HepG2 (cell line): Measurements from ENCODE around the gene GNG7. TPM values are rescaled to one million over a fixed set of nuclear protein-coding genes. Genes with fewer than 3 reads are reported as not detected.

ENCODE experiments used
- CBX2 ChIP-seq, 2 experiments: fragments of 200-600 bp in 1 of 2; sonication (generic); formaldehyde crosslinking in 1 of 2; IDR thresholded peaks; 2 replicates each; pipeline versions ENCODE4 v1.7.0 to v1.8.1; 2018 to 2022; ENCODE audit warnings: low read depth in 2 of 2, low read length in 1 of 2, mild to moderate bottlenecking in 1 of 2, missing genetic modification reagents in 1 of 2
- ELF3 ChIP-seq: IDR thresholded peaks from 2 replicates; pipeline ENCODE4 v1.6.1; 2016; ENCODE audit warnings: missing genetic modification reagents, missing compliant biosample characterization
- FOSL2 ChIP-seq: sonication (generic); formaldehyde crosslinking; IDR thresholded peaks from 2 replicates; pipeline ENCODE4 v1.4.0; 2020; ENCODE audit warnings: missing genetic modification reagents
- FOXM1 ChIP-seq: sonication (generic); formaldehyde crosslinking; IDR thresholded peaks from 2 replicates; pipeline ENCODE4 v1.5.0; 2020; ENCODE audit warnings: missing genetic modification reagents
- HMG20B ChIP-seq: conservative IDR thresholded peaks from 2 replicates; pipeline ENCODE4 v1.6.1; 2016; ENCODE audit warnings: missing genetic modification reagents, missing compliant biosample characterization
- HOXA5 ChIP-seq: sonication (generic); formaldehyde crosslinking; IDR thresholded peaks from 2 replicates; pipeline ENCODE4 v1.4.0; 2020; ENCODE audit warnings: missing genetic modification reagents
- IRF2 ChIP-seq: IDR thresholded peaks from 2 replicates; pipeline ENCODE4 v1.6.1; 2018; ENCODE audit warnings: missing genetic modification reagents, missing compliant biosample characterization
- MAF1 ChIP-seq: sonication (generic); formaldehyde crosslinking; IDR thresholded peaks from 2 replicates; pipeline ENCODE4 v1.5.0; 2020; ENCODE audit warnings: missing genetic modification reagents, borderline replicate concordance
- MAZ ChIP-seq, 2 experiments: sonication (generic) in 1 of 2; formaldehyde crosslinking in 1 of 2; IDR thresholded peaks; 2 replicates each; pipeline versions ENCODE4 v1.5.0 to v1.6.1; 2012 to 2020; ENCODE audit warnings: low read depth in 2 of 2, mild to moderate bottlenecking in 2 of 2, borderline replicate concordance in 1 of 2, improper control_type of control experiment in 1 of 2, low read length in 1 of 2, missing genetic modification reagents in 1 of 2, moderate library complexity in 1 of 2
- MXD4 ChIP-seq: IDR thresholded peaks from 2 replicates; pipeline ENCODE4 v1.6.1; 2016; ENCODE audit warnings: mild to moderate bottlenecking, missing biosample characterization, missing genetic modification reagents
- MYNN ChIP-seq: sonication (generic); formaldehyde crosslinking; IDR thresholded peaks from 2 replicates; pipeline ENCODE4 v1.4.0; 2020; ENCODE audit warnings: mild to moderate bottlenecking, low read depth, missing genetic modification reagents
- NFIC ChIP-seq: IDR thresholded peaks from 2 replicates; pipeline ENCODE4 v1.6.1; 2012; ENCODE audit warnings: mild to moderate bottlenecking, low read length, inconsistent platforms
- STAG1 ChIP-seq: sonication (generic); formaldehyde crosslinking; IDR thresholded peaks from 2 replicates; pipeline ENCODE4 v1.4.0; 2020; ENCODE audit warnings: missing genetic modification reagents
- ZEB1 ChIP-seq: IDR thresholded peaks from 2 replicates; pipeline ENCODE4 v1.6.1; 2012; ENCODE audit warnings: mild to moderate bottlenecking, low read depth, inconsistent platforms; ENCODE audit not compliant: insufficient replicate concordance
- ZFP36 ChIP-seq: fragments of 150-350 bp; IDR thresholded peaks from 2 replicates; pipeline ENCODE4 v1.6.1; 2018; ENCODE audit warnings: borderline replicate concordance, low read length, low read depth; ENCODE audit not compliant: partially characterized antibody
- ZFP90 ChIP-seq: sonication (generic); formaldehyde crosslinking; IDR thresholded peaks from 2 replicates; pipeline ENCODE4 v1.8.0; 2022; ENCODE audit warnings: missing genetic modification reagents, mild to moderate bottlenecking, inconsistent platforms, borderline replicate concordance
- ZFP91 ChIP-seq: sonication (generic); formaldehyde crosslinking; IDR thresholded peaks from 2 replicates; pipeline ENCODE4 v1.9.0; 2022; ENCODE audit warnings: missing genetic modification reagents, mild to moderate bottlenecking, borderline replicate concordance
- ZNF331 ChIP-seq: sonication (generic); formaldehyde crosslinking; IDR thresholded peaks from 2 replicates; pipeline ENCODE4 v1.4.0; 2020; ENCODE audit warnings: missing genetic modification reagents
- ZNF33B ChIP-seq: sonication (generic); formaldehyde crosslinking; IDR thresholded peaks from 2 replicates; pipeline ENCODE4 v1.5.1; 2020; ENCODE audit warnings: mild to moderate bottlenecking, missing genetic modification reagents
- ZNF430 ChIP-seq: sonication (generic); formaldehyde crosslinking; IDR thresholded peaks from 2 replicates; pipeline ENCODE4 v1.9.0; 2021; ENCODE audit warnings: mild to moderate bottlenecking, missing genetic modification reagents
- ZNF543 ChIP-seq: sonication (generic); formaldehyde crosslinking; IDR thresholded peaks from 2 replicates; pipeline ENCODE4 v1.4.0; 2020; ENCODE audit warnings: mild to moderate bottlenecking, missing genetic modification reagents
- polyA plus RNA-seq, 8 experiments: library from polyadenylated mRNA; depleted of rRNA in 3 of 8; stranded (reverse) in 7 of 8; unstranded in 1 of 8; fragments of >200 nt; fragmentation: Illumina TruSeq in 4 of 8; extraction: Trizol in 4 of 8; gene quantifications; 2 replicates each; pipeline versions ENCODE4 v1.2.1 to v1.2.3, GENCODE V29; 2011 to 2016; ENCODE audit warnings: low read depth in 4 of 8, missing spikeins in 1 of 8, mixed read lengths in 1 of 8; ENCODE audit not compliant: insufficient read depth in 1 of 8
- total RNA-seq, 5 experiments: library from RNA; depleted of rRNA; stranded (reverse); fragments of >200 nt; fragmentation: Illumina TruSeq; extraction: Trizol; gene quantifications; 2 replicates each; pipeline ENCODE4 v1.2.3, GENCODE V29; 2016; ENCODE audit warnings: low read depth in 1 of 5
- TF ChIP-seq, protein P1 (sequence below): sonication (generic); formaldehyde crosslinking; IDR thresholded peaks from 2 replicates; pipeline ENCODE4 v1.4.0; 2020; ENCODE audit warnings: missing genetic modification reagents
- TF ChIP-seq, protein P2 (sequence below): sonication (generic); formaldehyde crosslinking; IDR thresholded peaks from 2 replicates; pipeline ENCODE4 v1.5.1; 2020; ENCODE audit warnings: mild to moderate bottlenecking, missing genetic modification reagents
- TF ChIP-seq, protein P3 (sequence below): sonication (generic); formaldehyde crosslinking; IDR thresholded peaks from 2 replicates; pipeline ENCODE4 v1.4.0; 2020; ENCODE audit warnings: mild to moderate bottlenecking, missing genetic modification reagents

Gene GNG7
- total and polyA plus RNA-seq, 2 of the 13 experiments (the other 11 are each of a cell fraction or from before 2014, with no cell fraction given): 1.4 to 3.3 TPM

DNA sequence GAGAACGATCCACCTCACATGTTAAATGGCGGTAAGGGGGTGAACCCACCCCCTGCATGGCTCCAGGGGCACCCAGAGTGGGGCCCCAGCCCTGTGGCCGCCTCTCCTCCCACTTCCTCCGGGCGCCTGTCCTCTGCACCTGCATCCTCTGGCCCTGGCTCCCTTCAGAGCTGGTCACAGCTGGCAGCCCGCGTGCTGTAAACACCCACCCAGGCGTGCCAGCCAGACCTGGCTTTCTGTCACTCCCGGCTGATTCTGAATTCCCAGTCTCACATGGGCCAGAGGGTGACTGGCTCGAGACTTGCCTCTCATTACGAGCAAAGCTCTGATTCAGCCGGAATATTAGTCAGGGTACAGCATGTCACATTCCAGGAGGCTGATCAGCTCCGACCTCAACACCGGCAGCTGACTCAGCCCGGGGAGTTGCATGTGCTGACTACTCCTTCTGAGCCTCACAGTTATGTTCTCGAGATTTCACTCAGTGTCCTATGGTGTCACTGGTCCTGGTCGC lies 75.1 kb downstream of the GNG7 start (continued):
- TF ChIP-seq HMG20B: no peak
- TF ChIP-seq ZNF430 (CRISPR knock-in tag): no peak
- peak; percentile 80 for TF ChIP-seq FOSL2 (CRISPR knock-in tag)
- TF ChIP-seq, protein P1, sequence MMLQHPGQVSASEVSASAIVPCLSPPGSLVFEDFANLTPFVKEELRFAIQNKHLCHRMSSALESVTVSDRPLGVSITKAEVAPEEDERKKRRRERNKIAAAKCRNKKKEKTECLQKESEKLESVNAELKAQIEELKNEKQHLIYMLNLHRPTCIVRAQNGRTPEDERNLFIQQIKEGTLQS (CRISPR knock-in tag): no peak
- peak; percentile 32; the same call in 1 of the 2 replicates for TF ChIP-seq ZNF331 (CRISPR knock-in tag)
- no peak for TF ChIP-seq ZFP36
- TF ChIP-seq MAZ (IDR thresholded peaks at IDR 0.05; ENCODE audit: borderline replicate concordance, low read depth, low read length): no peak
- no peak for TF ChIP-seq MAZ (CRISPR knock-in tag; IDR thresholded peaks at IDR 0.05; ENCODE audit: low read depth)
- TF ChIP-seq MAF1 (CRISPR knock-in tag): no peak
- TF ChIP-seq NFIC: no peak
- TF ChIP-seq ZFP90 (CRISPR knock-in tag): no peak
- TF ChIP-seq HOXA5 (CRISPR knock-in tag): no peak
- TF ChIP-seq FOXM1: no peak
- TF ChIP-seq ZFP91: no peak
- TF ChIP-seq MXD4 (CRISPR knock-in tag): no peak
- TF ChIP-seq ZNF33B (CRISPR knock-in tag): no peak
- TF ChIP-seq IRF2 (CRISPR knock-in tag): no peak
- no peak for TF ChIP-seq ZEB1
- no peak for TF ChIP-seq CBX2 (IDR thresholded peaks at IDR 0.05; ENCODE audit: low read depth, low read length)
- no peak for TF ChIP-seq CBX2 (CRISPR knock-in tag; IDR thresholded peaks at IDR 0.05; ENCODE audit: low read depth)
- no peak for TF ChIP-seq ZNF543
- TF ChIP-seq STAG1 (CRISPR knock-in tag): no peak
- 0 out of 2 replicates have a peak, but pooled peaks have one; percentile 16 for TF ChIP-seq ELF3 (CRISPR knock-in tag)
- no peak for TF ChIP-seq MYNN (CRISPR knock-in tag)
- TF ChIP-seq, protein P2, sequence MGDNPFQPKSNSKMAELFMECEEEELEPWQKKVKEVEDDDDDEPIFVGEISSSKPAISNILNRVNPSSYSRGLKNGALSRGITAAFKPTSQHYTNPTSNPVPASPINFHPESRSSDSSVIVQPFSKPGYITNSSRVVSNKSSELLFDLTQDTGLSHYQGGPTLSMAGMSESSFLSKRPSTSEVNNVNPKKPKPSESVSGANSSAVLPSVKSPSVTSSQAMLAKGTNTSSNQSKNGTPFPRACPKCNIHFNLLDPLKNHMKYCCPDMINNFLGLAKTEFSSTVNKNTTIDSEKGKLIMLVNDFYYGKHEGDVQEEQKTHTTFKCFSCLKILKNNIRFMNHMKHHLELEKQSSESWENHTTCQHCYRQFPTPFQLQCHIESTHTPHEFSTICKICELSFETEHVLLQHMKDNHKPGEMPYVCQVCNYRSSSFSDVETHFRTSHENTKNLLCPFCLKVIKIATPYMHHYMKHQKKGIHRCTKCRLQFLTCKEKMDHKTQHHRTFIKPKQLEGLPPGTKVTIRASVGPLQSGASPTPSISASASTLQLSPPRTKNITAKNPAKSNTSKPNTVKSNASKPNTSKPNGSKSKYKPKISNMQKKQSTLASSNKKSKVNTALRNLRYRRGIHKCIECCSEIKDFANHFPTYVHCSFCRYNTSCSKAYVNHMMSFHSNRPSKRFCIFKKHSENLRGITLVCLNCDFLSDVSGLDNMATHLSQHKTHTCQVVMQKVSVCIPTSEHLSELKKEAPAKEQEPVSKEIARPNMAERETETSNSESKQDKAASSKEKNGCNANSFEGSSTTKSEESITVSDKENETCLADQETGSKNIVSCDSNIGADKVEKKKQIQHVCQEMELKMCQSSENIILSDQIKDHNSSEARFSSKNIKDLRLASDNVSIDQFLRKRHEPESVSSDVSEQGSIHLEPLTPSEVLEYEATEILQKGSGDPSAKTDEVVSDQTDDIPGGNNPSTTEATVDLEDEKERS: no peak
- TF ChIP-seq, protein P3, sequence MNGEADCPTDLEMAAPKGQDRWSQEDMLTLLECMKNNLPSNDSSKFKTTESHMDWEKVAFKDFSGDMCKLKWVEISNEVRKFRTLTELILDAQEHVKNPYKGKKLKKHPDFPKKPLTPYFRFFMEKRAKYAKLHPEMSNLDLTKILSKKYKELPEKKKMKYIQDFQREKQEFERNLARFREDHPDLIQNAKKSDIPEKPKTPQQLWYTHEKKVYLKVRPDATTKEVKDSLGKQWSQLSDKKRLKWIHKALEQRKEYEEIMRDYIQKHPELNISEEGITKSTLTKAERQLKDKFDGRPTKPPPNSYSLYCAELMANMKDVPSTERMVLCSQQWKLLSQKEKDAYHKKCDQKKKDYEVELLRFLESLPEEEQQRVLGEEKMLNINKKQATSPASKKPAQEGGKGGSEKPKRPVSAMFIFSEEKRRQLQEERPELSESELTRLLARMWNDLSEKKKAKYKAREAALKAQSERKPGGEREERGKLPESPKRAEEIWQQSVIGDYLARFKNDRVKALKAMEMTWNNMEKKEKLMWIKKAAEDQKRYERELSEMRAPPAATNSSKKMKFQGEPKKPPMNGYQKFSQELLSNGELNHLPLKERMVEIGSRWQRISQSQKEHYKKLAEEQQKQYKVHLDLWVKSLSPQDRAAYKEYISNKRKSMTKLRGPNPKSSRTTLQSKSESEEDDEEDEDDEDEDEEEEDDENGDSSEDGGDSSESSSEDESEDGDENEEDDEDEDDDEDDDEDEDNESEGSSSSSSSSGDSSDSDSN (CRISPR knock-in tag): no peak; the same call in 1 of the 2 replicates
